Measurements from ENCODE around the gene KSR1. TPM values are rescaled to one million over a fixed set of nuclear protein-coding genes. Genes with fewer than 3 reads are reported as not detected.
A peak's percentile ranks its signal among the peaks of the same experiment; 100 is the strongest.

KSR1 gene
- total RNA-seq, 1 donor from 2014 or later, result 25.6 TPM

DNA sequence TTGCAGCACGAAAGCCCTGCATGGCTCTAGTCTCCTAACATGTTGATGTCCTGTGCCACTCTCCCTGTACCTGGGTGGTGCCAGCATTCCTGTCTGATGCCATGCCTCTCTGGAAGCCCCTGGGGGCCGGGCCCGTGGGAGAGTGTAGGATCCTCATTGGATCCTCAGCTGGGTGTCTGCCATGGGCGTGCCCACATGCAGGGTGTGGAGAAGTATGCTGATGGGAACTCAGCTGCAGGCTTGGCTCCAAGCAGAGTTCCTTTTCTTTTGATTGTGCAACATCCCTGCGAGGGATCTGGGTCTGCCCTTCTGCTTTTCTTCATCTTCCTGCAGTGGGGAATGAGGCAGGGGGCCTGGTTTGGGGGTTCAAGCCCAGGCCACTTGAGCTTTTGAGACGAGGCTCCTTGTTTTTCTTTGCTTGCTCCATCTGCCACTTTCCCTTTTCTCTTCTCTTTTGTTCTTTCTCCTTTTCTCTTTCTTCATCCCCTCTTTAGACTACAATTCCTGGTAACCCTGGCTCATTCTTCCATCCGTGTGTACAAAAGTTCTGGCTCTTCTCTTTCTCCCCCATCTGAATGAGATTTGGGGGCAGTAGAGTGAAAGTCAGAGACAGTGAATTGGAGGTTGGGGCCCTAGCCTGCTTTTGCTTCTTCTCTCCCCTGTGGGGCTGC is 32.9 kb downstream of the KSR1 start:
- peaks cover 12 to 26% (median 14%) of the 10 kb centered on the region in 3 donors for H3K4me1 ChIP-seq (ENCODE audit: control insufficient read depth in 3 of 3, insufficient read depth in 3 of 3, low read length in 3 of 3)

DNA sequence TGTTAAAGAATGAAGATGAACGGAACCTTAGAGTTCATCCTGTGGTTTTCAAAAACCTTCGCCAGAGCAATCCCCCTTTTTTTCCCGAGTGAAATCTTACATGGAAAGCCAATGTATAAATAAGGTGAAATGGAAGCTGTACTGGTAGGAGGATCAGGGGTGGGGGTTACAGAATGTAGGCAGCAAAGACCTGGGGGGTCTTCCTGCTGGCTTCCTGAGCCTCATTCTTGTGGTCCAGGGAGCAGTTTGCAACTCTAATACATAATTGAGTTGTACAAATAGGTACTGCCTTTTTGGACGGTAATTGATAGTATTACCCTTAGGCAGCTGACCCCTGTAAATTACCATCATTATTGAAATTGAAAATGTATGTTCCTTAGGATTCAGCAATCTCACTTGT is 34.1 kb downstream of the KSR1 start:
- peaks cover 20 to 38% (median 26%) of the 10 kb centered on the region in 3 donors for H3K4me1 ChIP-seq (ENCODE audit: control insufficient read depth in 3 of 3, insufficient read depth in 3 of 3, low read length in 3 of 3)
- H3K9me3 ChIP-seq (ENCODE audit: control insufficient read depth in 3 of 3, low read length in 3 of 3), result no peaks in the 10 kb centered on the region

More for the DNA sequence above, 32.9 kb downstream of the KSR1 start:
- Histone ChIP-seq H3K36me3 (ENCODE audit: control insufficient read depth in 3 of 3, insufficient read depth in 3 of 3, low read length in 3 of 3) (no peaks in the 10 kb centered on the region), H3K9ac (ENCODE audit: low read depth in 1 of 3, low read length in 3 of 3) (no peak overlapping the region), H3K4me3 (ENCODE audit: low read length in 3 of 3) (no peak overlapping the region), H3K27me3 (ENCODE audit: control insufficient read depth in 3 of 3, insufficient read depth in 3 of 3, low read length in 3 of 3) (no peaks in the 10 kb centered on the region), H3K9me3 (ENCODE audit: control insufficient read depth in 3 of 3, low read length in 3 of 3) (no peaks in the 10 kb centered on the region), H3K27ac (ENCODE audit: low read depth, low read length) (peak overlapping the region; percentile 26)

DNA sequence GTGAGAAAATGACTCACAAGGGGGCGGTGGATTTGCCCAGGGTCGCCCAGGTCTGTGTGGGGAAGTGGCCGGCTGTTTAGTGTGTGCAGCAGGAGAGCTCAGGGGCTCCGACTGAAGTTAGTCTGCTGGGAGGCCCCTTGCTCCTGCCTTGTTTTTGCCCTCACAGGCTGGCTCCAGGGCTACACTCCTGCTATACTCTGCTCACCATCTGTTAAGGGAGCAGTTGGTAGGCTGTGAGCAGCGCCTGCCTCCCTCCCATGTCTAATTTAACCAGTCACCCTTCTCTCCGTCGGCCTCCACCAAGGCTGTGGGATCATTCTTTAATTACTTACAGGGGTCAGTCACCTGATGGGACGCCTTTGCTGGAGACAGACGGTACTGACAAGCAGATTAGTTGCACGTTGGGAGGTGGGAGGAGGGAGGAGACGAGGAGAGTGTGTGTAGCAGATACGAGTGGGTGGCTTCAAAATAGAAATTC is 35.5 kb downstream of the KSR1 start:
- Histone ChIP-seq H3K27ac (ENCODE audit: low read depth, low read length) (no peak overlapping the region), H3K36me3 (ENCODE audit: control insufficient read depth in 3 of 3, insufficient read depth in 3 of 3, low read length in 3 of 3) (no peaks in the 10 kb centered on the region), H3K27me3 (ENCODE audit: control insufficient read depth in 3 of 3, insufficient read depth in 3 of 3, low read length in 3 of 3) (no peaks in the 10 kb centered on the region), H3K4me3 (ENCODE audit: low read length in 3 of 3) (no peak overlapping the region), H3K4me1 (ENCODE audit: control insufficient read depth in 3 of 3, insufficient read depth in 3 of 3, low read length in 3 of 3) (peaks cover 20 to 35% (median 27%) of the 10 kb centered on the region in 3 donors), H3K9me3 (ENCODE audit: control insufficient read depth in 3 of 3, low read length in 3 of 3) (no peaks in the 10 kb centered on the region), H3K9ac (ENCODE audit: low read depth in 1 of 3, low read length in 3 of 3) (peak overlapping the region in 1 of 3 donors; percentile 3)

More for the DNA sequence above, 34.1 kb downstream of the KSR1 start:
- H3K27ac ChIP-seq (ENCODE audit: low read depth, low read length), result no peak overlapping the region
- H3K27me3 ChIP-seq (ENCODE audit: control insufficient read depth in 3 of 3, insufficient read depth in 3 of 3, low read length in 3 of 3), result no peaks in the 10 kb centered on the region
- no peak overlapping the region for H3K9ac ChIP-seq (ENCODE audit: low read depth in 1 of 3, low read length in 3 of 3)
- H3K4me3 ChIP-seq (ENCODE audit: low read length in 3 of 3), result no peak overlapping the region
- H3K36me3 ChIP-seq (ENCODE audit: control insufficient read depth in 3 of 3, insufficient read depth in 3 of 3, low read length in 3 of 3), result no peaks in the 10 kb centered on the region

DNA sequence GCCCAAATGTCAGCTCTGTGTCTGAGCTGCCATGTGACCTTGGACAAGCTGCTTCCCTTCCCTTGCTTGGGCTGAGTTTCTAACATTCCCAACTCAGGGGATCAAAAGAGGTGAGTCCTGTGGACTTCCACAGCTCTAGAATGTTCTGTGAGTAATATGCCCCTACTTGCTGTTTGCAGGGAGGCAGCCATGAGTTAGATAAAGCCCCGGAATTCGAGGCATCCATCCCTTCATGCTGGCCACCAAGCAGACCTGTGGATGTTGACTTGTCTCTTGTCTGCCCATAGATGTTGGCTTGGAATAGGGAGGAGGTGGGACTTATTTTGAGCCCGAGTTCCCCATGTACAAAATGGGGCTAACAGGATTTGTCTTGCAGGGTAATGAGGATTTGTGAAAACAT is 36.2 kb downstream of the KSR1 start:
- peaks cover 20 to 35% (median 27%) of the 10 kb centered on the region in 3 donors for H3K4me1 ChIP-seq (ENCODE audit: control insufficient read depth in 3 of 3, insufficient read depth in 3 of 3, low read length in 3 of 3)
- H3K4me3 ChIP-seq (ENCODE audit: low read length in 3 of 3), result no peak overlapping the region
- H3K27ac ChIP-seq (ENCODE audit: low read depth, low read length), result no peak overlapping the region
- H3K27me3 ChIP-seq (ENCODE audit: control insufficient read depth in 3 of 3, insufficient read depth in 3 of 3, low read length in 3 of 3), result no peaks in the 10 kb centered on the region
- no peaks in the 10 kb centered on the region for H3K9me3 ChIP-seq (ENCODE audit: control insufficient read depth in 3 of 3, low read length in 3 of 3)
- no peak overlapping the region for H3K9ac ChIP-seq (ENCODE audit: low read depth in 1 of 3, low read length in 3 of 3)
- H3K36me3 ChIP-seq (ENCODE audit: control insufficient read depth in 3 of 3, insufficient read depth in 3 of 3, low read length in 3 of 3), result no peaks in the 10 kb centered on the region

DNA sequence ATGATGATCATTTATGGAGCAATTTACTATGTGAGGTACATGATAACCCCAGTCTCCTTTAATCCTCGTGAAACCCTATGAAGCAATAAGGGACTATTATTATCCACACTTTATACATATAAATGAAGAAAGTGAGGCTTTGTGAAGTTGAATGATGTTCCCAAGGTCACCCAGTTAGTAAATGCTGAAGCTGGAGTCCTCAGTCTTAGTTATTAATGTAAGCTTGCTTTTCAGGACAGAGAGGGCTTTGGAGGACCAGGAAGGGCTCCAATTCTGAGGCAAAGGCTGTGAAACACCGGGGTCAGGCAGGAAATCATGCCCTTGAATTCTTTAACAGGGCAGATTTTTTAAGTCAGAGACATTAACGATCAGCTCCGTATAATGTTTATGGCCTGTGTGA is 36.8 kb downstream of the KSR1 start:
- Histone ChIP-seq H3K27ac (ENCODE audit: low read depth, low read length) (no peak overlapping the region), H3K4me3 (ENCODE audit: low read length in 3 of 3) (no peak overlapping the region), H3K4me1 (ENCODE audit: control insufficient read depth in 3 of 3, insufficient read depth in 3 of 3, low read length in 3 of 3) (peaks cover 20 to 35% (median 27%) of the 10 kb centered on the region in 3 donors), H3K9ac (ENCODE audit: low read depth in 1 of 3, low read length in 3 of 3) (no peak overlapping the region), H3K36me3 (ENCODE audit: control insufficient read depth in 3 of 3, insufficient read depth in 3 of 3, low read length in 3 of 3) (no peaks in the 10 kb centered on the region), H3K27me3 (ENCODE audit: control insufficient read depth in 3 of 3, insufficient read depth in 3 of 3, low read length in 3 of 3) (no peaks in the 10 kb centered on the region), H3K9me3 (ENCODE audit: control insufficient read depth in 3 of 3, low read length in 3 of 3) (no peaks in the 10 kb centered on the region)

DNA sequence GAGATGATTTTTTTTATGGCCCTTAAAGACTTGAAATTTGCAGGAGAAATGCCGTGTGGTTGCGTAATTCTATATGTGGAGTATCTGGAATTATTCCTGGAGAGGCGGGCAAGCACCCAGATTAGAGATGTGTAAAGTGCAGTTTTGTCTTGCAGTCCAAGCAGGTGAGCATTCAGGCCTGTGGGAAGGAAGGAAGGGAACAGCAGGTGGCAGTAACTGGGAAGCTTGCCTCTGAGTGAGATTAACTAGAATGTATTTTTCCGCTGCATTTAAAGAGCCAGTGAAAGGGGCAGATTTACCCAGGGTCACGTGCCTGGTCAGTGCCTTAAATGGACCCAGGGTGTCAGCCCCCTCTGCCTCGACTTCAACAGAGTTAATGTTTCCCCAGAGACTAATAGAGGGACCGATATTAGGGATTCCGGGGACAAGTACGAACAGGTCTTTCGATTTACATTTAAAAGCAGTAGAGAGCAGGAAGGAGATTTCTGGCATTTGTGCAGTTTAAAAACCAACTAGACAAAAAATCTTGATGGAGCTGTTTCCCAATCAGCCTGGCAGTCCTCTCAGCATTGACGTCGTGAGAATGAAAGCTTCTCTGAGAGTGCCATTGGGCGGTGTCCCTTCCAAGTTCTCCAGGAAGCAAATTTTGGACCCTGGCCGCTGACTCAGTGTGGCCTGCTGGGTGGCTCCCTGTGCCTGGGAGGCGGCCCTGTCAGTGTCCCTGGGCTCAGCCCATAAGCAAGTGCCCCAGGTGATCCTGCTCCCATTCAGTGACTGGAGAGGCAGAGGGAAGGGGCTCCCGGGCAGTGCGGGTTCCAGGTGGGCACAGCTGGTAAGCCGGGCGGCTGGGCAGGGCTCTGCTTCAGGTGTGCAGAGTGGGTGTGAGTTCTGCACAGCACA is 38.2 kb downstream of the KSR1 start:
- H3K36me3 ChIP-seq (ENCODE audit: control insufficient read depth in 3 of 3, insufficient read depth in 3 of 3, low read length in 3 of 3), result no peaks in the 10 kb centered on the region
- H3K4me3 ChIP-seq (ENCODE audit: low read length in 3 of 3), result peak overlapping the region; percentile 65 to 68 (median 65)
- H3K9ac ChIP-seq (ENCODE audit: low read depth in 1 of 3, low read length in 3 of 3), result peak overlapping the region; percentile 52 to 74 (median 64)
- H3K27me3 ChIP-seq (ENCODE audit: control insufficient read depth in 3 of 3, insufficient read depth in 3 of 3, low read length in 3 of 3), result no peaks in the 10 kb centered on the region
- peak overlapping the region; percentile 59 for H3K27ac ChIP-seq (ENCODE audit: low read depth, low read length)
- H3K4me1 ChIP-seq (ENCODE audit: control insufficient read depth in 3 of 3, insufficient read depth in 3 of 3, low read length in 3 of 3), result peaks cover 15 to 29% (median 21%) of the 10 kb centered on the region in 3 donors
- no peaks in the 10 kb centered on the region for H3K9me3 ChIP-seq (ENCODE audit: control insufficient read depth in 3 of 3, low read length in 3 of 3)

DNA sequence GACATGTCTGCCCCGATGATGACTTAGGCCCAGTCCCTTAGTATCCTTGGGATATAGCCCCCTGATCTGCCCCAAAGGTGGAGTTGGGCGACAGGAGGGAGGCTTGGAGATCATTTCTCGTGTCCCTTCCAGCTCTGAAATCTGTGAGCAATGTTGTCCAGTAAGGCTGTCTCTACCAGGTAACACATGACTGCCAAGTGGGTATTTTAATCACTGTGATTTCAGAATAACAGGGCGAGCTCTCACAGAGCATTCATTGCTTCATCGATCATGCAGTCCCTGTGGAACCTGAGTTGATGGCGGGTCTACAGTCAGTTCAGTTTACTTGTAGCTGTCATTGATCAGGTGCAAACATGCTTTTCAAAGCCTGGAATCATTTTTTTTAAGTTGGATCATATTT is 39.2 kb downstream of the KSR1 start:
- Histone ChIP-seq H3K4me1 (ENCODE audit: control insufficient read depth in 3 of 3, insufficient read depth in 3 of 3, low read length in 3 of 3) (peaks cover 12 to 24% (median 19%) of the 10 kb centered on the region in 3 donors), H3K9ac (ENCODE audit: low read depth in 1 of 3, low read length in 3 of 3) (peak overlapping the region in 1 of 3 donors; percentile 64), H3K27me3 (ENCODE audit: control insufficient read depth in 3 of 3, insufficient read depth in 3 of 3, low read length in 3 of 3) (no peaks in the 10 kb centered on the region), H3K27ac (ENCODE audit: low read depth, low read length) (peak overlapping the region; percentile 59), H3K9me3 (ENCODE audit: control insufficient read depth in 3 of 3, low read length in 3 of 3) (no peaks in the 10 kb centered on the region), H3K4me3 (ENCODE audit: low read length in 3 of 3) (no peak overlapping the region), H3K36me3 (ENCODE audit: control insufficient read depth in 3 of 3, insufficient read depth in 3 of 3, low read length in 3 of 3) (no peaks in the 10 kb centered on the region)

DNA sequence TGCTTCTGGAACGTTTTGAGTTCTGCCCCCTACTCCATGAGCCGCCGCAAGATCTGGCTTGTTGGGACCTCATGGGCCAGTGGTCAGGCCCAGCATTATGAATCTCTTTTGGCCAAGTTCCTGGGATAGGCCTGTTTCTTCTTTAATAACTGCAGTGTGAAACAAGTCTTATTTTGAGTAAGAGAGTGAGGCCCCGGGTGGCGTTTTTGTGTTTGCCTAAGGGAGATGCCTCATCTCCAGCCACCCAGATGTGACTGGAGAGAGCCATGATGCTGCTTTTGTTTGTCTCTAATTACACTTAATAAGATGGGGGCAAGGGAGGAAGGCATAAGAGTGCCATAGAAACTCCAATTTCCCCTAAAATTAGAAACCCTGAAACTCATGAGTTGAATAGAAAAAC is 39.8 kb downstream of the KSR1 start:
- Histone ChIP-seq H3K9me3 (ENCODE audit: control insufficient read depth in 3 of 3, low read length in 3 of 3) (no peaks in the 10 kb centered on the region), H3K36me3 (ENCODE audit: control insufficient read depth in 3 of 3, insufficient read depth in 3 of 3, low read length in 3 of 3) (no peaks in the 10 kb centered on the region), H3K9ac (ENCODE audit: low read depth in 1 of 3, low read length in 3 of 3) (no peak overlapping the region), H3K4me3 (ENCODE audit: low read length in 3 of 3) (no peak overlapping the region), H3K4me1 (ENCODE audit: control insufficient read depth in 3 of 3, insufficient read depth in 3 of 3, low read length in 3 of 3) (peaks cover 12 to 24% (median 19%) of the 10 kb centered on the region in 3 donors), H3K27ac (ENCODE audit: low read depth, low read length) (no peak overlapping the region), H3K27me3 (ENCODE audit: control insufficient read depth in 3 of 3, insufficient read depth in 3 of 3, low read length in 3 of 3) (no peaks in the 10 kb centered on the region)

DNA sequence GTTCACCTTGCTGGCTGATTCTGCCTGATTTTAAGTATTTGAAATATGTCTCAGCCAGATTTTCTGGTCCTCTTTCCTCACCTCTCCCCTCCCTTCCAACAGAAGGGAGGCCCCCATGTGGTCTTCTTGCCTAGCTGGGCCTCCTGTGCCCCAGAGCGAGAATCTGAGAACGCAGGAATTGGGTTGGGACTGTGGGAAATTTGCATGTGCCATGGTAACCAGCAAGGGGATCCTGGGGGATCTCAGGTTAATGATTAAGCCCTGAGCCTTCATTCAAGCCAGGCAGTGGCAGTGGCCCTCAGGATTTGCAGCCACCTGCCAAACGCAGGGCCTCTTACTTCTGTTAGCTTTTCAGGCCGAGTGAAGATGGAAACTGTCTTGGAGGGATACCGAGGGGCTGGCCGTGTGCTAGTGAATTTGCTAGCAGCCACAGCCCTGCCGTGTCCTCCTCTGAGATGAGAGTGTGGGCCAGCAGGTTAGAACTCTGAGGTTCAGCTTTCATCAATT is 40.2 kb downstream of the KSR1 start:
- Histone ChIP-seq H3K9me3 (ENCODE audit: control insufficient read depth in 3 of 3, low read length in 3 of 3) (no peaks in the 10 kb centered on the region), H3K4me1 (ENCODE audit: control insufficient read depth in 3 of 3, insufficient read depth in 3 of 3, low read length in 3 of 3) (peaks cover 12 to 24% (median 19%) of the 10 kb centered on the region in 3 donors), H3K4me3 (ENCODE audit: low read length in 3 of 3) (no peak overlapping the region), H3K27me3 (ENCODE audit: control insufficient read depth in 3 of 3, insufficient read depth in 3 of 3, low read length in 3 of 3) (no peaks in the 10 kb centered on the region), H3K9ac (ENCODE audit: low read depth in 1 of 3, low read length in 3 of 3) (no peak overlapping the region), H3K27ac (ENCODE audit: low read depth, low read length) (no peak overlapping the region), H3K36me3 (ENCODE audit: control insufficient read depth in 3 of 3, insufficient read depth in 3 of 3, low read length in 3 of 3) (no peaks in the 10 kb centered on the region)
